Liver (tissue), 3 donors: Measurements from ENCODE around the gene FOXJ2.

Experiments used
- CTCF ChIP-seq: fragments of 150-350 bp; IDR thresholded peaks from 2 replicates; pipeline ENCODE4 v1.5.1; 2017; ENCODE audit warnings: improper control_type of control experiment, low read depth, low read length; ENCODE audit not compliant: missing input control
- FOXA2 ChIP-seq: IDR thresholded peaks from 2 replicates; pipeline ENCODE4 v1.6.1; 2016; ENCODE audit warnings: antibody characterized with exemption
- JUND ChIP-seq, 2 donors: IDR thresholded peaks; 2 replicates each; pipeline ENCODE4 v1.6.1; 2016; ENCODE audit warnings: antibody characterized with exemption in 2 of 2
- NR2F2 ChIP-seq: IDR thresholded peaks from 2 replicates; pipeline ENCODE4 v1.6.1; 2016; ENCODE audit warnings: antibody characterized with exemption
- RAD21 ChIP-seq, 2 donors: IDR thresholded peaks; 2 replicates each; pipeline ENCODE4 v1.6.1; 2016; ENCODE audit warnings: antibody characterized with exemption in 2 of 2, mild to moderate bottlenecking in 2 of 2
- YY1 ChIP-seq: IDR thresholded peaks from 2 replicates; pipeline ENCODE4 v1.6.1; 2016; ENCODE audit warnings: antibody characterized with exemption, mild to moderate bottlenecking
- ZBTB33 ChIP-seq: IDR thresholded peaks from 2 replicates; pipeline ENCODE4 v1.6.1; 2016; ENCODE audit warnings: antibody characterized with exemption
- donor health status: healthy.
- donor health status: healthy.

- no peak for TF ChIP-seq CTCF
- TF ChIP-seq FOXA2: no peak
- no peak for TF ChIP-seq YY1
- no peak for TF ChIP-seq RAD21 (IDR thresholded peaks at IDR 0.05)
- no peak for TF ChIP-seq JUND (IDR thresholded peaks at IDR 0.05)
- TF ChIP-seq ZBTB33: no peak
- no peak for TF ChIP-seq NR2F2
Measured at GRCh38 chr12:8088574-8088973, 56.1 kb downstream of the FOXJ2 start.
